ENCODE measurements around the gene FZD2.
"Not testable (repeated sequence)": the region's sequence is repeated elsewhere in the genome, so short reads cannot be mapped to it uniquely, and the experiment has no call there.

The FZD2 gene

GRCh38 chr17:44578947-44579346, 21.7 kb downstream of the FZD2 start:
- DNase-seq = no peak

- DNase-seq = no peak
Observed at GRCh38 chr17:44581868-44582267, 24.6 kb downstream of the FZD2 start.

GRCh38 chr17:44584443-44584842, 27.2 kb downstream of the FZD2 start:
- no peak for DNase-seq

- no peak for DNase-seq
Observed at GRCh38 chr17:44585315-44585714, 28.0 kb downstream of the FZD2 start.

GRCh38 chr17:44587339-44587738, 30.1 kb downstream of the FZD2 start:
- peak; percentile 2 for DNase-seq

- DNase-seq = no peak
Observed at GRCh38 chr17:44589316-44590071, 32.2 kb downstream of the FZD2 start.

GRCh38 chr17:44590072-44590462, 32.8 kb downstream of the FZD2 start:
- DNase-seq = not testable (repeated sequence)

GRCh38 chr17:44590762-44591161, 33.5 kb downstream of the FZD2 start:
- not testable (repeated sequence) for DNase-seq

- no peak for DNase-seq
Observed at GRCh38 chr17:44591206-44591605, 33.9 kb downstream of the FZD2 start.

GRCh38 chr17:44593156-44593555, 35.9 kb downstream of the FZD2 start:
- DNase-seq = no peak

- DNase-seq = no peak
Observed at GRCh38 chr17:44595216-44595775, 38.0 kb downstream of the FZD2 start.

- DNase-seq = no peak
Observed at GRCh38 chr17:44598329-44598728, 41.0 kb downstream of the FZD2 start.

GRCh38 chr17:44598932-44599297, 41.6 kb downstream of the FZD2 start:
- no peak for DNase-seq

- no peak for DNase-seq
Observed at GRCh38 chr17:44599298-44600175, 42.3 kb downstream of the FZD2 start.

GRCh38 chr17:44601539-44601938, 44.3 kb downstream of the FZD2 start:
- no peak for DNase-seq

- no peak for DNase-seq
Observed at GRCh38 chr17:44601973-44602372, 44.7 kb downstream of the FZD2 start.

- no peak for DNase-seq
Observed at GRCh38 chr17:44602390-44602789, 45.1 kb downstream of the FZD2 start.

- no peak for DNase-seq
Observed at GRCh38 chr17:44602970-44603369, 45.7 kb downstream of the FZD2 start.

GRCh38 chr17:44604116-44604761, 47.0 kb downstream of the FZD2 start:
- no peak for DNase-seq

GRCh38 chr17:44604768-44605485, 47.6 kb downstream of the FZD2 start:
- DNase-seq = no peak

GRCh38 chr17:44606658-44607057, 49.4 kb downstream of the FZD2 start:
- DNase-seq = no peak

GRCh38 chr17:44607836-44608690, 50.8 kb downstream of the FZD2 start:
- no peak for DNase-seq
